K562 (cell line): Measurements from ENCODE around the gene C2CD2L. TPM values are rescaled to one million over a fixed set of nuclear protein-coding genes. Genes with fewer than 3 reads are reported as not detected.

ENCODE experiments used
- CEBPZ ChIP-seq: fragments of 150-350 bp; IDR thresholded peaks from 2 replicates; pipeline ENCODE4 v1.6.1; 2014; ENCODE audit warnings: low read depth, mild to moderate bottlenecking, low read length, borderline replicate concordance
- DLX4 ChIP-seq: fragments of 250-450 bp; sonication (Bioruptor Pico); IDR thresholded peaks from 2 replicates; pipeline ENCODE4 v1.6.1; 2021; ENCODE audit warnings: mild to moderate bottlenecking
- FOXK2 ChIP-seq, 2 experiments: fragments of 450-650 bp; IDR thresholded peaks in 1 of 2; conservative IDR thresholded peaks in 1 of 2; 2 replicates each; pipeline ENCODE4 v1.6.1; 2016; ENCODE audit warnings: low read depth in 2 of 2, mild to moderate bottlenecking in 1 of 2
- NFRKB ChIP-seq: fragments of 450-650 bp; IDR thresholded peaks from 2 replicates; pipeline ENCODE4 v1.6.1; 2016; ENCODE audit warnings: low read depth
- NFYB ChIP-seq: IDR thresholded peaks from 2 replicates; pipeline ENCODE4 v1.6.1; 2011; ENCODE audit warnings: mild to moderate bottlenecking, moderate library complexity; ENCODE audit not compliant: insufficient read length; ENCODE audit errors: extremely low read depth
- PTRF ChIP-seq: fragments of 450-650 bp; IDR thresholded peaks from 2 replicates; pipeline ENCODE4 v1.6.1; 2016; ENCODE audit warnings: mild to moderate bottlenecking, missing genetic modification characterization, missing compliant biosample characterization
- RAD51 ChIP-seq: fragments of 450-650 bp; IDR thresholded peaks from 2 replicates; pipeline ENCODE4 v1.7.1; 2016; ENCODE audit warnings: low read depth, mild to moderate bottlenecking, borderline replicate concordance
- RBM15 ChIP-seq: fragments of 200-400 bp; formaldehyde crosslinking; IDR thresholded peaks from 2 replicates; pipeline ENCODE4 v1.6.1; 2018; ENCODE audit warnings: mild to moderate bottlenecking, low read length, moderate library complexity; ENCODE audit not compliant: insufficient read depth
- ZNF263 ChIP-seq: sonication (generic); formaldehyde crosslinking; IDR thresholded peaks from 2 replicates; pipeline ENCODE4 v1.8.0; 2022; ENCODE audit warnings: mild to moderate bottlenecking, missing genetic modification reagents, borderline replicate concordance
- ZNF551 ChIP-seq: fragments of 250-450 bp; sonication (Bioruptor Pico); IDR thresholded peaks from 2 replicates; pipeline ENCODE4 v1.5.0; 2021; ENCODE audit warnings: mild to moderate bottlenecking, moderate library complexity
- ZNF644 ChIP-seq: fragments of 200-800 bp; sonication (Bioruptor generic); IDR thresholded peaks from 2 replicates; pipeline ENCODE4 v1.6.1; 2016; ENCODE audit warnings: low read depth, missing genetic modification characterization, missing compliant biosample characterization
- ZNF699 ChIP-seq: fragments of 250-450 bp; sonication (Bioruptor Pico); IDR thresholded peaks from 2 replicates; pipeline ENCODE4 v1.8.0; 2021; ENCODE audit warnings: mild to moderate bottlenecking, moderate library complexity; ENCODE audit not compliant: insufficient replicate concordance
- ZNF830 ChIP-seq: fragments of 250-450 bp; sonication (Bioruptor Pico); IDR thresholded peaks from 2 replicates; pipeline ENCODE4 v1.5.0; 2021; ENCODE audit warnings: mild to moderate bottlenecking
- polyA plus RNA-seq, 8 experiments: library from polyadenylated mRNA; depleted of rRNA in 4 of 8; stranded (reverse) in 5 of 8; unstranded in 3 of 8; fragments of >200 nt; fragmentation: Nextera tagmentation in 2 of 8; fragmentation: Illumina TruSeq in 1 of 8; extraction: Ambion mirVana in 2 of 8; extraction: Trizol in 1 of 8; gene quantifications; 2 replicates each; pipeline versions ENCODE4 v1.2.1 to v1.2.3, GENCODE V29; 2011 to 2014; ENCODE audit warnings: inconsistent platforms in 1 of 8, missing spikeins in 1 of 8
- total RNA-seq, 7 experiments: library from RNA; depleted of rRNA in 6 of 7; stranded (reverse); fragments of >200 nt in 6 of 7; fragmentation: Illumina TruSeq in 2 of 7; extraction: Trizol in 2 of 7; gene quantifications; 2 replicates each; pipeline versions ENCODE4 v1.2.1 to v1.2.3, GENCODE V29; 2011 to 2021; ENCODE audit warnings: low replicate concordance in 1 of 7
- TF ChIP-seq, protein P1 (sequence below): sonication (generic); formaldehyde crosslinking; IDR thresholded peaks from 2 replicates; pipeline ENCODE4 v1.8.0; 2022; ENCODE audit warnings: missing genetic modification reagents, mild to moderate bottlenecking, borderline replicate concordance
- TF ChIP-seq, protein P2 (sequence below): sonication (generic); formaldehyde crosslinking; IDR thresholded peaks from 2 replicates; pipeline ENCODE4 v1.8.0; 2022; ENCODE audit warnings: mild to moderate bottlenecking, missing genetic modification reagents
- TF ChIP-seq, protein P3 (sequence below): fragments of 450-650 bp; IDR thresholded peaks from 2 replicates; pipeline ENCODE4 v1.6.1; 2017; ENCODE audit warnings: antibody characterized with exemption
- TF ChIP-seq, protein P4 (sequence below): fragments of 250-450 bp; sonication (Bioruptor Pico); IDR thresholded peaks from 2 replicates; pipeline ENCODE4 v1.8.0; 2022; ENCODE audit warnings: moderate library complexity, mild to moderate bottlenecking, inconsistent platforms

C2CD2L gene
- total and polyA plus RNA-seq, 9 of the 15 experiments (the other 6 are each of a cell fraction or from before 2014, with no cell fraction given): 0.66 to 41.2 (median 14.8) TPM

GRCh38 chr11:119084663-119085436, 22.3 kb upstream of the C2CD2L start, which contains the start of gene HMBS (continued):
- TF ChIP-seq CEBPZ (no peak), DLX4 (CRISPR knock-in tag) (no peak), ZNF263 (peak; percentile 45; the same call in 1 of the 2 replicates), NFRKB (no peak), FOXK2 (conservative IDR thresholded peaks at IDR 0.05 in 1 of 2, IDR thresholded peaks at IDR 0.05 in 1 of 2; ENCODE audit: low read depth in 2 of 2) (no peak; a peak in 2 of 4 replicates), NFYB (peak; percentile 77), RAD51 (peak; percentile 54; the same call in 1 of the 2 replicates), ZNF551 (CRISPR knock-in tag) (no peak), PTRF (no peak), RBM15 (no peak), ZNF830 (CRISPR knock-in tag) (0 out of 2 replicates have a peak, but pooled peaks have one; percentile 30), ZNF644 (tag) (no peak), ZNF699 (CRISPR knock-in tag) (no peak)
- TF ChIP-seq, protein P1, sequence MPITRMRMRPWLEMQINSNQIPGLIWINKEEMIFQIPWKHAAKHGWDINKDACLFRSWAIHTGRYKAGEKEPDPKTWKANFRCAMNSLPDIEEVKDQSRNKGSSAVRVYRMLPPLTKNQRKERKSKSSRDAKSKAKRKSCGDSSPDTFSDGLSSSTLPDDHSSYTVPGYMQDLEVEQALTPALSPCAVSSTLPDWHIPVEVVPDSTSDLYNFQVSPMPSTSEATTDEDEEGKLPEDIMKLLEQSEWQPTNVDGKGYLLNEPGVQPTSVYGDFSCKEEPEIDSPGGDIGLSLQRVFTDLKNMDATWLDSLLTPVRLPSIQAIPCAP (CRISPR knock-in tag): no peak
- TF ChIP-seq, protein P2, sequence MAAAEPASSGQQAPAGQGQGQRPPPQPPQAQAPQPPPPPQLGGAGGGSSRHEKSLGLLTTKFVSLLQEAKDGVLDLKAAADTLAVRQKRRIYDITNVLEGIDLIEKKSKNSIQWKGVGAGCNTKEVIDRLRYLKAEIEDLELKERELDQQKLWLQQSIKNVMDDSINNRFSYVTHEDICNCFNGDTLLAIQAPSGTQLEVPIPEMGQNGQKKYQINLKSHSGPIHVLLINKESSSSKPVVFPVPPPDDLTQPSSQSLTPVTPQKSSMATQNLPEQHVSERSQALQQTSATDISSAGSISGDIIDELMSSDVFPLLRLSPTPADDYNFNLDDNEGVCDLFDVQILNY (CRISPR knock-in tag): no peak
- TF ChIP-seq, protein P3, sequence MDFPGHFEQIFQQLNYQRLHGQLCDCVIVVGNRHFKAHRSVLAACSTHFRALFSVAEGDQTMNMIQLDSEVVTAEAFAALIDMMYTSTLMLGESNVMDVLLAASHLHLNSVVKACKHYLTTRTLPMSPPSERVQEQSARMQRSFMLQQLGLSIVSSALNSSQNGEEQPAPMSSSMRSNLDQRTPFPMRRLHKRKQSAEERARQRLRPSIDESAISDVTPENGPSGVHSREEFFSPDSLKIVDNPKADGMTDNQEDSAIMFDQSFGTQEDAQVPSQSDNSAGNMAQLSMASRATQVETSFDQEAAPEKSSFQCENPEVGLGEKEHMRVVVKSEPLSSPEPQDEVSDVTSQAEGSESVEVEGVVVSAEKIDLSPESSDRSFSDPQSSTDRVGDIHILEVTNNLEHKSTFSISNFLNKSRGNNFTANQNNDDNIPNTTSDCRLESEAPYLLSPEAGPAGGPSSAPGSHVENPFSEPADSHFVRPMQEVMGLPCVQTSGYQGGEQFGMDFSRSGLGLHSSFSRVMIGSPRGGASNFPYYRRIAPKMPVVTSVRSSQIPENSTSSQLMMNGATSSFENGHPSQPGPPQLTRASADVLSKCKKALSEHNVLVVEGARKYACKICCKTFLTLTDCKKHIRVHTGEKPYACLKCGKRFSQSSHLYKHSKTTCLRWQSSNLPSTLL: no peak
- TF ChIP-seq, protein P4, sequence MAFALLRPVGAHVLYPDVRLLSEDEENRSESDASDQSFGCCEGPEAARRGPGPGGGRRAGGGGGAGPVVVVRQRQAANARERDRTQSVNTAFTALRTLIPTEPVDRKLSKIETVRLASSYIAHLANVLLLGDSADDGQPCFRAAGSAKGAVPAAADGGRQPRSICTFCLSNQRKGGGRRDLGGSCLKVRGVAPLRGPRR: no peak
